Measurements from ENCODE around the gene IGF2BP2. TPM values are rescaled to one million over a fixed set of nuclear protein-coding genes. Genes with fewer than 3 reads are reported as not detected.

IGF2BP2 gene
- total and polyA plus RNA-seq, 2 of the 13 experiments (the other 11 are each of a cell fraction or from before 2014, with no cell fraction given) = 6.5 to 46.0 TPM

DNA sequence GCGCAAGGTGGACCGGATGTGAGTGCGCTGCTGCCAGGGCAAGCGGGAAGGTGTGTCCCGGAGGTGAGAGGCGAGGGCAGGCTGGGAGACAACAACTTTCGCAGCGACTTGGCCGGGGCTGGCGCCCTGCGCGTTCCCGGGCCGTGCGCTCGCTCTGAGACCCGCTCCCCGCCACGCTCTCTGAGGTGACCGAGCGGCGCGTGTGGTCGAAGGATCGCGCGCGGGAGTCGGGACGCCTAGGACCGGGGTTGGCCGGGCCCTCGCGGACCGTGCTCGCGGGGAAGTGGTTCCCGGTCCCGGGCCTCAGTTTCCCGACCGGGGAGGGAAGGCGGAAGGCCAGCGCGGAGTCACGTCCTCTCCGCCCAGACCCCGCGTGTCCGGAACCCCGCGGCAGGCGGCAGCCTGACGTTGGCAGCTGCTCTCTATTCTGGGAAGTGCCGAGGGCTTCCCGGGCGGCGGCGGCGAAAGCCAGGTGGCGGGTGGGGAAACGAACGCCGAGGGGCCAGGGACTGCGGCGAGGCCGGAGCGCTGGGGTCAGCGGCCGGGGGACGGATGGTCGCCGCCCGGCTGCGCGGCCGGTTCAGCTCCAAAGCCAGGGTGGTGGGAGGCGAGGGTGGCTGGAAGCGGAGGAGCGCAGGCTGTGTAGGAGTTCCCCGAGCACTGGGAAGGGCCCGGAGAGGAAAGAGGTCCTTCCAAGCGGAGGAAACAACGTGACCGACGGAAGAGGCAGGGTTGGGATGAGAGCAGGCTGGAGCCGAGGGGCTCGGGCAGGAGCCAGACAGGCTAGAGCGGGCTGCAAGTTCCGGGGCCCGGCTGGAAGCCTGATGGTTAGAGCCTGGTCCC is 1.0 kb upstream of the IGF2BP2 start (continued):
- no peak for TF ChIP-seq XBP1 (CRISPR knock-in tag; IDR thresholded peaks at IDR 0.05)
- TF ChIP-seq ESRRA (CRISPR knock-in tag; IDR thresholded peaks at IDR 0.05; ENCODE audit: low read depth) = 0 out of 2 replicates have a peak, but pooled peaks have one; percentile 38
- TF ChIP-seq, protein P1, sequence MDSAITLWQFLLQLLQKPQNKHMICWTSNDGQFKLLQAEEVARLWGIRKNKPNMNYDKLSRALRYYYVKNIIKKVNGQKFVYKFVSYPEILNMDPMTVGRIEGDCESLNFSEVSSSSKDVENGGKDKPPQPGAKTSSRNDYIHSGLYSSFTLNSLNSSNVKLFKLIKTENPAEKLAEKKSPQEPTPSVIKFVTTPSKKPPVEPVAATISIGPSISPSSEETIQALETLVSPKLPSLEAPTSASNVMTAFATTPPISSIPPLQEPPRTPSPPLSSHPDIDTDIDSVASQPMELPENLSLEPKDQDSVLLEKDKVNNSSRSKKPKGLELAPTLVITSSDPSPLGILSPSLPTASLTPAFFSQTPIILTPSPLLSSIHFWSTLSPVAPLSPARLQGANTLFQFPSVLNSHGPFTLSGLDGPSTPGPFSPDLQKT (CRISPR knock-in tag; IDR thresholded peaks at IDR 0.05; ENCODE audit: borderline replicate concordance) = peak; percentile 48; the same call in 1 of the 2 replicates
- TF ChIP-seq, protein P2, sequence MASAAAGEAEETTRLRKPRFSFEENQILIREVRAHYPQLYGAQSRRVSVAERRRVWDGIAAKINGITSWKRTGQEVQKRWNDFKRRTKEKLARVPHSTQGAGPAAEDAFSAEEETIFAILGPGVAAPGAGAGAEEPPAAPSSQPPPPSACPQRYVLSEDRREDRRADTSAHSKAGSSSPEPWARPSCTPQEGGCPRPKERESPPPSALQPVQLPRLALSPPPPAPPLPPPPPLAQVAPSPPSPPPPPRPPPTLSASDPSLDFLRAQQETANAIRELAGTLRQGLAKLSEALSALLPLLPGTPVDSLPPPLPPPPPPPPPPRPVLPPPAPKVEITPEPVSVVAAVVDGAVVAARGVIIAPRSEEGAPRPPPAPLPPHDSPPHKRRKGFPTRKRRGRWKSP (CRISPR knock-in tag; IDR thresholded peaks at IDR 0.05) = peak; percentile 87
- no peak for TF ChIP-seq JARID2 (CRISPR knock-in tag; IDR thresholded peaks at IDR 0.05; ENCODE audit: insufficient replicate concordance)
- no peak for TF ChIP-seq SALL2 (CRISPR knock-in tag; IDR thresholded peaks at IDR 0.05)
- TF ChIP-seq HMG20B (CRISPR knock-in tag; conservative IDR thresholded peaks at IDR 0.05) = no peak
- TF ChIP-seq GTF2F1 (IDR thresholded peaks at IDR 0.05; ENCODE audit: low read length) = no peak
- 0 out of 2 replicates have a peak, but pooled peaks have one; percentile 14 for TF ChIP-seq ZNF329 (CRISPR knock-in tag; IDR thresholded peaks at IDR 0.05; ENCODE audit: low read depth)
- TF ChIP-seq, protein P3, sequence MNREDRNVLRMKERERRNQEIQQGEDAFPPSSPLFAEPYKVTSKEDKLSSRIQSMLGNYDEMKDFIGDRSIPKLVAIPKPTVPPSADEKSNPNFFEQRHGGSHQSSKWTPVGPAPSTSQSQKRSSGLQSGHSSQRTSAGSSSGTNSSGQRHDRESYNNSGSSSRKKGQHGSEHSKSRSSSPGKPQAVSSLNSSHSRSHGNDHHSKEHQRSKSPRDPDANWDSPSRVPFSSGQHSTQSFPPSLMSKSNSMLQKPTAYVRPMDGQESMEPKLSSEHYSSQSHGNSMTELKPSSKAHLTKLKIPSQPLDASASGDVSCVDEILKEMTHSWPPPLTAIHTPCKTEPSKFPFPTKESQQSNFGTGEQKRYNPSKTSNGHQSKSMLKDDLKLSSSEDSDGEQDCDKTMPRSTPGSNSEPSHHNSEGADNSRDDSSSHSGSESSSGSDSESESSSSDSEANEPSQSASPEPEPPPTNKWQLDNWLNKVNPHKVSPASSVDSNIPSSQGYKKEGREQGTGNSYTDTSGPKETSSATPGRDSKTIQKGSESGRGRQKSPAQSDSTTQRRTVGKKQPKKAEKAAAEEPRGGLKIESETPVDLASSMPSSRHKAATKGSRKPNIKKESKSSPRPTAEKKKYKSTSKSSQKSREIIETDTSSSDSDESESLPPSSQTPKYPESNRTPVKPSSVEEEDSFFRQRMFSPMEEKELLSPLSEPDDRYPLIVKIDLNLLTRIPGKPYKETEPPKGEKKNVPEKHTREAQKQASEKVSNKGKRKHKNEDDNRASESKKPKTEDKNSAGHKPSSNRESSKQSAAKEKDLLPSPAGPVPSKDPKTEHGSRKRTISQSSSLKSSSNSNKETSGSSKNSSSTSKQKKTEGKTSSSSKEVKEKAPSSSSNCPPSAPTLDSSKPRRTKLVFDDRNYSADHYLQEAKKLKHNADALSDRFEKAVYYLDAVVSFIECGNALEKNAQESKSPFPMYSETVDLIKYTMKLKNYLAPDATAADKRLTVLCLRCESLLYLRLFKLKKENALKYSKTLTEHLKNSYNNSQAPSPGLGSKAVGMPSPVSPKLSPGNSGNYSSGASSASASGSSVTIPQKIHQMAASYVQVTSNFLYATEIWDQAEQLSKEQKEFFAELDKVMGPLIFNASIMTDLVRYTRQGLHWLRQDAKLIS (CRISPR knock-in tag; IDR thresholded peaks at IDR 0.05) = no peak; the same call in 1 of the 2 replicates
- TF ChIP-seq, protein P4, sequence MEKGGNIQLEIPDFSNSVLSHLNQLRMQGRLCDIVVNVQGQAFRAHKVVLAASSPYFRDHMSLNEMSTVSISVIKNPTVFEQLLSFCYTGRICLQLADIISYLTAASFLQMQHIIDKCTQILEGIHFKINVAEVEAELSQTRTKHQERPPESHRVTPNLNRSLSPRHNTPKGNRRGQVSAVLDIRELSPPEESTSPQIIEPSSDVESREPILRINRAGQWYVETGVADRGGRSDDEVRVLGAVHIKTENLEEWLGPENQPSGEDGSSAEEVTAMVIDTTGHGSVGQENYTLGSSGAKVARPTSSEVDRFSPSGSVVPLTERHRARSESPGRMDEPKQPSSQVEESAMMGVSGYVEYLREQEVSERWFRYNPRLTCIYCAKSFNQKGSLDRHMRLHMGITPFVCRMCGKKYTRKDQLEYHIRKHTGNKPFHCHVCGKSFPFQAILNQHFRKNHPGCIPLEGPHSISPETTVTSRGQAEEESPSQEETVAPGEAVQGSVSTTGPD (CRISPR knock-in tag; IDR thresholded peaks at IDR 0.05) = no peak
- no peak for TF ChIP-seq MIER3 (CRISPR knock-in tag; IDR thresholded peaks at IDR 0.05; ENCODE audit: borderline replicate concordance)
- 0 out of 2 replicates have a peak, but pooled peaks have one; percentile 21 for TF ChIP-seq RBAK (CRISPR knock-in tag; IDR thresholded peaks at IDR 0.05)
- no peak for TF ChIP-seq ZFP36 (IDR thresholded peaks at IDR 0.05; ENCODE audit: borderline replicate concordance, low read depth, low read length, partially characterized antibody)
- TF ChIP-seq, protein P5, sequence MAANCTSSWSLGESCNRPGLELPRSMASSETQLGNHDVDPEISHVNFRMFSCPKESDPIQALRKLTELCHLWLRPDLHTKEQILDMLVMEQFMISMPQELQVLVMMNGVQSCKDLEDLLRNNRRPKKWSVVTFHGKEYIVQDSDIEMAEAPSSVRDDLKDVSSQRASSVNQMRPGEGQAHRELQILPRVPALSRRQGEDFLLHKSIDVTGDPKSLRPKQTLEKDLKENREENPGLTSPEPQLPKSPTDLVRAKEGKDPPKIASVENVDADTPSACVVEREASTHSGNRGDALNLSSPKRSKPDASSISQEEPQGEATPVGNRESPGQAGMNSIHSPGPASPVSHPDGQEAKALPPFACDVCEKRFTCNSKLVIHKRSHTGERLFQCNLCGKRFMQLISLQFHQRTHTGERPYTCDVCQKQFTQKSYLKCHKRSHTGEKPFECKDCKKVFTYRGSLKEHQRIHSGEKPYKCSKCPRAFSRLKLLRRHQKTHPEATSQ (CRISPR knock-in tag; IDR thresholded peaks at IDR 0.05; ENCODE audit: borderline replicate concordance) = no peak
- peak; percentile 33; the same call in 1 of the 2 replicates for TF ChIP-seq ZNF225 (CRISPR knock-in tag; IDR thresholded peaks at IDR 0.05)
- no peak for TF ChIP-seq REL (CRISPR knock-in tag; conservative IDR thresholded peaks at IDR 0.05)
- TF ChIP-seq, protein P6, sequence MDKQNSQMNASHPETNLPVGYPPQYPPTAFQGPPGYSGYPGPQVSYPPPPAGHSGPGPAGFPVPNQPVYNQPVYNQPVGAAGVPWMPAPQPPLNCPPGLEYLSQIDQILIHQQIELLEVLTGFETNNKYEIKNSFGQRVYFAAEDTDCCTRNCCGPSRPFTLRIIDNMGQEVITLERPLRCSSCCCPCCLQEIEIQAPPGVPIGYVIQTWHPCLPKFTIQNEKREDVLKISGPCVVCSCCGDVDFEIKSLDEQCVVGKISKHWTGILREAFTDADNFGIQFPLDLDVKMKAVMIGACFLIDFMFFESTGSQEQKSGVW (CRISPR knock-in tag; IDR thresholded peaks at IDR 0.05; ENCODE audit: borderline replicate concordance) = no peak
